BJ (cell line): ENCODE data around the gene RGL3. TPM values are rescaled to one million over a fixed set of nuclear protein-coding genes. Genes with fewer than 3 reads are reported as not detected.
A peak's percentile ranks its signal among the peaks of the same experiment; 100 is the strongest.
"Not testable (repeated sequence)": the region's sequence is repeated elsewhere in the genome, so short reads cannot be mapped to it uniquely, and the experiment has no call there.

ENCODE experiments used
- CTCF ChIA-PET: fragments of 350-600 bp; formaldehyde crosslinking; extraction: SDS; loops from one replicate; lab custom pipeline; 2021; ENCODE audit warnings: antibody characterized with exemption, inconsistent platforms; lab: Yijun Ruan, JAX
- POLR2A ChIA-PET: fragments of 300-600 bp; sonication (Branson Sonifier 250); formaldehyde crosslinking; extraction: SDS; loops from one replicate; lab custom pipeline; 2021; ENCODE audit warnings: antibody characterized with exemption; lab: Charles Lee
- DNase-seq: peaks from one replicate; pipeline ENCODE4 v3.0.0-alpha.2; 2011; ENCODE audit warnings: low read depth
- H3K27me3 ChIP-seq: 2 replicates; pipeline ENCODE4 v1.6.0; 2011; ENCODE audit warnings: low read length; ENCODE audit not compliant: control insufficient read depth, insufficient read depth
- H3K36me3 ChIP-seq: 2 replicates; pipeline ENCODE4 v1.5.1; 2011; ENCODE audit warnings: low read length; ENCODE audit not compliant: control insufficient read depth, insufficient read depth
- H3K4me3 ChIP-seq: 2 replicates; pipeline ENCODE4 v1.5.1; 2011; ENCODE audit warnings: low read depth, mild to moderate bottlenecking, control low read depth, low read length
- polyA minus RNA-seq: library from RNA; depleted of rRNA, polyadenylated mRNA; stranded (reverse); fragments of >200 nt; gene quantifications from 2 replicates; pipeline ENCODE4 v1.2.3, GENCODE V29; 2011; rRNA and poly(A)+ RNA removed
- polyA plus RNA-seq: library from polyadenylated mRNA; depleted of rRNA; stranded (reverse); fragments of >200 nt; gene quantifications from 2 replicates; pipeline ENCODE4 v1.2.3, GENCODE V29; 2011; rRNA removed
- TF ChIP-seq, protein P1 (sequence below): IDR thresholded peaks from 2 replicates; pipeline ENCODE4 v1.5.1; 2011; ENCODE audit warnings: low read depth, mild to moderate bottlenecking, control low read depth, inconsistent platforms, low read length, moderate library complexity; ENCODE audit not compliant: insufficient read depth

RGL3 gene
- polyA plus RNA-seq (1.4 and 2.3 TPM in 2 replicates), polyA minus RNA-seq (1.3 and 1.7 TPM in 2 replicates)

DNA sequence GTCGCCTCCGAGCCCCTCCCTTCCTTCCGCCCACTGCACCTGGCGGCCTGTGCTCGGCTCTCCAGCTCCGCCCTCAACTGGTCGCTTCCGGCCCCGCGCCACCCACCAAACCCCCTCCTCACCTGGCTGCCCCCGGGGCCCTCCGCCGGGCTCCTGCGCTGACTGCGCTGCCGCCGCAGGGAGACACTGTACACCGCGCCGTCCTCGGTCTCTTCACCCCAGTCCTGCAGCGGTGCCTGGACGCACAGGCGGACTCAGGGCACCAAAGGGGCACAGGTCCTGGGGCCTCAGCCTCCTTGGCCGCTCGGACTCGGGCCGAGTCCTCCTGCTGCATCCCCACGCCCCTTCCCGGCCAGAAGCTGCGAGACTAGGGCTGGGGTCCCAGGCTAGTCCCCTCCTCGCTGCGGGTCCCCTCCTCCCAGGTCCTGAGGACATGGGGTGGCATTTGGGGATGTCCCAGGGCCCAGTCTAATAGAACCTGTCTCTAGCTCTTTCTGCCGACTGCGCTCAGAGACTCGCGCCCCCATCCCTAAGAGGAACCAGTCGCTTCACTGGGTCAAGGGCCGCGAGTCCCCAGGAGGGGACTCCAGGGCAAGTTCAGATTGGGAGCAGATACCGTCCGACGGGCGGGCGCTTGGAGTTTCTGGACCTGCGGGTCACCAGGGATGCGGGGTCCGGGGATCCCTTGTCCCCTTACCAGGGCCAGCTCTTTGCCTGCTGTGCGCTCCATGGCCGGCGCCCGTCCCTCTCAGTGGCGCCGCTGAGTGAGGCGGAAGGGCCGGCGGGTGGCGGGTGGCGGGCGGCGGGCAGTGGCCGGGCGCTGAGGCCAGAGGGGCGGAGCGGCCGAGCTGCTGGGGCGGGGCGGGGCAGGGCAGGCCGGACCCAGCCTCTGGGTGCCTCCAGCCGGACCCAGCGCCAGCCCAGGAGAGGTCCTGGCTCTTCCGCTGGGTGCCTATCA is at the start of gene RGL3:
TSS of gene RGL3 (minus strand) at position 766 of the 958 bp plus-strand sequence. CDS start at position 730, 36 bp downstream.
- ChIA-PET POLR2A (no interaction called here), CTCF (interaction anchor here (1.7 to 5.4 kb wide), 3 partner anchors 16 to 95 kb away, joined by 4 to 34 read pairs (median 27); partner anchors contain the start of genes ODAD3 and PRKCSH)
- DNase-seq: no peak
- no peaks in the 10 kb centered on the region for H3K36me3 ChIP-seq
- peaks cover 1% of the 10 kb centered on the region; the same call in 1 of the 2 replicates for H3K27me3 ChIP-seq
- TF ChIP-seq, protein P1, sequence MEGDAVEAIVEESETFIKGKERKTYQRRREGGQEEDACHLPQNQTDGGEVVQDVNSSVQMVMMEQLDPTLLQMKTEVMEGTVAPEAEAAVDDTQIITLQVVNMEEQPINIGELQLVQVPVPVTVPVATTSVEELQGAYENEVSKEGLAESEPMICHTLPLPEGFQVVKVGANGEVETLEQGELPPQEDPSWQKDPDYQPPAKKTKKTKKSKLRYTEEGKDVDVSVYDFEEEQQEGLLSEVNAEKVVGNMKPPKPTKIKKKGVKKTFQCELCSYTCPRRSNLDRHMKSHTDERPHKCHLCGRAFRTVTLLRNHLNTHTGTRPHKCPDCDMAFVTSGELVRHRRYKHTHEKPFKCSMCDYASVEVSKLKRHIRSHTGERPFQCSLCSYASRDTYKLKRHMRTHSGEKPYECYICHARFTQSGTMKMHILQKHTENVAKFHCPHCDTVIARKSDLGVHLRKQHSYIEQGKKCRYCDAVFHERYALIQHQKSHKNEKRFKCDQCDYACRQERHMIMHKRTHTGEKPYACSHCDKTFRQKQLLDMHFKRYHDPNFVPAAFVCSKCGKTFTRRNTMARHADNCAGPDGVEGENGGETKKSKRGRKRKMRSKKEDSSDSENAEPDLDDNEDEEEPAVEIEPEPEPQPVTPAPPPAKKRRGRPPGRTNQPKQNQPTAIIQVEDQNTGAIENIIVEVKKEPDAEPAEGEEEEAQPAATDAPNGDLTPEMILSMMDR: no peak
- H3K4me3 ChIP-seq: peak within 1 kb of the TSS; percentile 50

DNA sequence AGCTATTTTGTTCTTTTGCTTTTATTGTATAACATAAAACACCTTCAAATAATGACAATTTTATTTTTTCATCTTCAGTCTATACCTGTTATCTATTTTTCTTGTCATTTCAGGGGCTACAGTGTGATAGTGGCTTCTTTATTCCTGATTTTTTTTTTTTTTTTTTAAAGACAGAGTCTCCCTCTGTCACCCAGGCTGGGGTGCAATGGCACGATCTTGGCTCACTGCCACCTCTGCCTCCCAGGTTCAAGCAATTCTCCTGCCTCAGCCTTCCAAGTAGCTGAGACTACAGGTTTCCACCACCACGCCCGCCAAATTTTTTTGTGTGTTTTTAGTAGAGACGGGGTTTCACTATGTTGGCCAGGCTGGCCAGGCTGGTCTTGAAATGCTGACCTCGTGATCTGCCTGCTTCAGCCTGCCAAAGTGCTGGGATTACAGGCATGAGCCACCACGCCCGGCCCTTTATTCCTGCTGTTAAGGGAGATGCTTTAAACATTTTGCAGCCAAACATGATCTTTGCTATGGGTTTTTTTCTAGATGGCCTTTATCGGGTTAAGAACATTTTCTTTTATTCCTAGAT is 49.2 kb upstream of the RGL3 start:
- H3K4me3 ChIP-seq, POLR2A ChIA-PET, H3K36me3 ChIP-seq, DNase-seq, H3K27me3 ChIP-seq: not testable (repeated sequence)
- CTCF ChIA-PET: interaction anchor here (0.7 to 2.4 kb wide), 2 partner anchors 13 to 38 kb away, joined by 3 to 9 read pairs; partner anchors contain the start of gene ELAVL3

DNA sequence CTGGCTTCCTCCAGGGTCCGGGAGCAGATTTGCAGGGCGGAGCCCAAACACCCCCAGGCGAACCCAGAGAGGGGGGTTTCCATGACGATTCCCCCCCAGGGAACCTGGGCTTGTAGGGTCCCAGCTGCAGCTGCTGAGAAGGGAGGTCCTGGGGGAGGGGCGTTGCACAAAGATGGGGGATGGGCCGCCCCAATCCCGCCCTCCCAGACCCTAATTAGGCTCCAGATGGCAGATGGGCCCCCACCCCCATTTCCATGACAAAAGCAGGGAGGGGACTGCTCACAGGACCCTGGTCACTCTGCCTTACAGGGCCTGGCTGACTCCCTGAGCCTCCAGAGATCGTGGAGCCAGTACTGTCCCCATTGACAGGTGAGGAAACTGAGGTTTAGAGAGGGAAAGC is 46.5 kb upstream of the RGL3 start:
- no peak for DNase-seq
- TF ChIP-seq, protein P1: no peak
- H3K4me3 ChIP-seq: no peak overlapping the region
- ChIA-PET CTCF (interaction anchor here (0.9 kb wide), 1 partner anchor 30 kb away, joined by 3 read pairs; the partner anchor contains the start of gene PRKCSH), POLR2A (no interaction called here)
- H3K36me3 ChIP-seq: no peaks in the 10 kb centered on the region
- no peaks in the 10 kb centered on the region for H3K27me3 ChIP-seq

DNA sequence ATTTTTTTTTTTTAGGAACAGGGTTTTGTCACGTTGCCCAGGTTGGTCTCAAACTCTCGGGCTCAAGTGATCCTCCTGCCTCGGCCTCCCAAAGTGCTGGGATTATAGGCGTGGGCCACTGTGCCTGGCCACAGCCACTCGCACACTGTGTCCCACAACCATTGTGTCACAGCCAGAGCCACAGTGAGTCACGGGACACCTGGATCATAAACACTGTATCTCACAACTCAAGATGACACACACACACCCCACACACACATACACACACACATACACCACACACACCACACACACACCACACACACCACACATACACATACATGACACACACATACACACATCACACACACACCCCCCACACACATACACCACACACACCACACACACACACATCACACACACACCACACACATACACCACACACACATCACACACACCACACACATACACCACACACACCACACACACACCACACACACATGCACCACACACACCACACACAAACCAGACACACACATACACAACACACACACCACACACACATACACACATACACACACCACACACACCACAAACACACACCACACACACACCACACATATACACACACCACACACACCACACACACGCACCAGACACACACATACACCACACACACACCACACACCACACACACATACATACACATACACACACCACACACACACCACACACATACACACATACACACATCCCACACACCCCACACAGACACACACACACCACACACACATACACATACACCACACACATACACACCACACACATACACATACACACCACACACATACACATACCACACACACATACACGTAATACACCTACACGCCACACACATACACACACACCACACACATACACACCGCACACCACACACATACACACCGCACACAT is 45.5 kb upstream of the RGL3 start:
- H3K4me3 ChIP-seq: no peak overlapping the region
- ChIA-PET POLR2A (no interaction called here), CTCF (interaction anchor here (0.9 kb wide), 1 partner anchor 29 kb away, joined by 3 read pairs; the partner anchor contains the start of gene PRKCSH)
- TF ChIP-seq, protein P1: no peak
- no peak for DNase-seq
- no peaks in the 10 kb centered on the region for H3K27me3 ChIP-seq
- H3K36me3 ChIP-seq: no peaks in the 10 kb centered on the region

DNA sequence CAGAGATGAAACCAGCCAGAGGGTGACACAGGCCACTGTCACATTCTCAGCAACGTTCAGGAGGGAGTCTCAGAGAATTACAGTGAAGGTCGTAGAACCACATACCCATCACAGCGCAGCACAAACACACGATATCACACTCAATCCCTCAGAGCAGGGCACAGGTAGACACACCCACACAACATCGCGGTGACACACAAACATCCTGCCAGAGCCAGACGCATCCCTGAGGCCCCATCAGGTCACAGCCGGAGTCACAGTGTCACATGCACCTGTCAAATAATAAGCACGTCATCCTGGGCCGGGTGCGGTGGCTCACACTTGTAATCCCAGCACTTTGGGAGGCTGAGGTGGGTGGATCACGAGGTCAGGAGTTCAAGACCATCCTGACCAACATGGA is 44.3 kb upstream of the RGL3 start:
- no peaks in the 10 kb centered on the region for H3K36me3 ChIP-seq
- ChIA-PET POLR2A (no interaction called here), CTCF (no interaction called here)
- no peak for DNase-seq
- TF ChIP-seq, protein P1: no peak
- no peak overlapping the region for H3K4me3 ChIP-seq
- no peaks in the 10 kb centered on the region for H3K27me3 ChIP-seq
